ENCODE results near the gene SKAP1. TPM values are rescaled to one million over a fixed set of nuclear protein-coding genes. Genes with fewer than 3 reads are reported as not detected.

SKAP1 gene
- total and polyA plus RNA-seq, 12 donors: 3.2 to 117 (median 10.7) TPM

GRCh38 chr17:48262982-48263730 lies 166.9 kb downstream of the SKAP1 start:
- 29 to 75% (median 42%) methylated on average over 2 of the region's 2 CpGs for WGBS, 4 donors
- Histone ChIP-seq H3K27me3 (no peaks in the 10 kb centered on the region), H3K27ac (no peak overlapping the region), H3K9me3 (replicated peaks in 1 of 3) (no peaks in the 10 kb centered on the region), H3K4me1 (replicated peaks in 1 of 2) (no peaks in the 10 kb centered on the region), H3K36me3 (replicated peaks in 1 of 2) (no peaks in the 10 kb centered on the region), H3K4me3 (no peak overlapping the region)
- TF ChIP-seq CTCF (IDR thresholded peaks at IDR 0.05): peak; percentile 10 to 43 (median 18)
- TF ChIP-seq POLR2A (IDR thresholded peaks at IDR 0.05): no peak
- intact Hi-C loops (cut with DNase I): no loop called here
- no peak for DNase-seq

- Histone ChIP-seq H3K36me3 (replicated peaks in 1 of 2) (no peaks in the 10 kb centered on the region), H3K4me1 (replicated peaks in 1 of 2) (no peaks in the 10 kb centered on the region), H3K4me3 (no peak overlapping the region), H3K27ac (no peak overlapping the region), H3K27me3 (no peaks in the 10 kb centered on the region), H3K9me3 (replicated peaks in 1 of 3) (no peaks in the 10 kb centered on the region)
- TF ChIP-seq CTCF (IDR thresholded peaks at IDR 0.05) (peak in 2 of 6 experiments; percentile 3 to 26), POLR2A (IDR thresholded peaks at IDR 0.05) (no peak)
- DNase-seq: peak in 1 of 7 donors; percentile 19
- intact Hi-C loops (cut with DNase I): no loop called here
- 54 to 63% (median 57%) methylated on average over 5 of the region's 5 CpGs for WGBS, 4 donors
These were observed 168.6 kb downstream of the SKAP1 start for GRCh38 chr17:48261297-48261880.

GRCh38 chr17:48259694-48260291 lies 170.2 kb downstream of the SKAP1 start:
- no peaks in the 10 kb centered on the region for H3K27me3 ChIP-seq
- TF ChIP-seq CTCF (IDR thresholded peaks at IDR 0.05) (peak in 5 of 6 experiments; percentile 32 to 53 (median 42)), POLR2A (IDR thresholded peaks at IDR 0.05) (no peak)
- 51 to 63% (median 55%) methylated on average over 3 of the region's 3 CpGs for WGBS, 4 donors
- H3K4me3 ChIP-seq: no peak overlapping the region
- H3K9me3 ChIP-seq (replicated peaks in 1 of 3): no peaks in the 10 kb centered on the region
- no peaks in the 10 kb centered on the region for H3K4me1 ChIP-seq (replicated peaks in 1 of 2)
- peak in 1 of 7 donors; percentile 8 for DNase-seq
- intact Hi-C loops (cut with DNase I): no loop called here
- no peaks in the 10 kb centered on the region for H3K36me3 ChIP-seq (replicated peaks in 1 of 2)
- no peak overlapping the region for H3K27ac ChIP-seq

GRCh38 chr17:48258331-48258730 lies 171.7 kb downstream of the SKAP1 start:
- H3K36me3 ChIP-seq (replicated peaks in 1 of 2): no peaks in the 10 kb centered on the region
- no peak for TF ChIP-seq POLR2A (IDR thresholded peaks at IDR 0.05)
- TF ChIP-seq CTCF (IDR thresholded peaks at IDR 0.05): no peak
- H3K27ac ChIP-seq: no peak overlapping the region
- H3K4me1 ChIP-seq (replicated peaks in 1 of 2): no peaks in the 10 kb centered on the region
- no peak for DNase-seq
- no peak overlapping the region for H3K4me3 ChIP-seq
- H3K27me3 ChIP-seq: no peaks in the 10 kb centered on the region
- no peaks in the 10 kb centered on the region for H3K9me3 ChIP-seq (replicated peaks in 1 of 3)
- 60 to 78% (median 74%) methylated on average over 1 of the region's 1 CpG for WGBS, 4 donors
- intact Hi-C loops (cut with DNase I): no loop called here
